Cardiac muscle cell (in vitro differentiated cells and primary cell): ENCODE results near the gene LRRK1. TPM values are rescaled to one million over a fixed set of nuclear protein-coding genes. Genes with fewer than 3 reads are reported as not detected.

Experiments
- DNase-seq, 2 donors: peaks; one replicate each; pipeline versions ENCODE4 v3.0.0 to v3.0.0-alpha.2; 2010 to 2017; ENCODE audit warnings: low read depth in 1 of 2, low spot score in 1 of 2
- H3K27ac ChIP-seq: fragments of 200-600 bp; sonication (generic); 2 replicates; pipeline ENCODE4 v1.5.1; 2016
- H3K27me3 ChIP-seq: fragments of 200-600 bp; sonication (generic); 2 replicates; pipeline ENCODE4 v1.6.0; 2016; ENCODE audit warnings: control low read depth
- H3K36me3 ChIP-seq: fragments of 200-600 bp; sonication (generic); 2 replicates; pipeline ENCODE4 v1.5.1; 2016; ENCODE audit warnings: control low read depth
- H3K4me1 ChIP-seq: fragments of 200-600 bp; sonication (generic); 2 replicates; pipeline ENCODE4 v1.8.1; 2017; ENCODE audit warnings: low read depth, mild to moderate bottlenecking, mixed run types
- H3K4me3 ChIP-seq: fragments of 200-600 bp; sonication (generic); 2 replicates; pipeline ENCODE4 v1.5.1; 2016; ENCODE audit warnings: mild to moderate bottlenecking
- H3K9me3 ChIP-seq: fragments of 200-600 bp; sonication (generic); 2 replicates; pipeline ENCODE4 v1.5.1; 2017; ENCODE audit warnings: low read depth, mild to moderate bottlenecking, control low read depth
- polyA plus RNA-seq: library from polyadenylated mRNA; unstranded; fragments of >200 nt; fragmentation: Nextera tagmentation; extraction: Ambion mirVana; gene quantifications from 2 replicates; pipeline ENCODE4 v1.2.1, GENCODE V29; 2016
- total RNA-seq: library from RNA; depleted of rRNA; stranded (reverse); fragments of >200 nt; gene quantifications from 2 replicates; pipeline ENCODE4 v1.2.3, GENCODE V29; 2016
- TF ChIP-seq, protein P1 (sequence below): IDR thresholded peaks from 2 replicates; pipeline ENCODE4 v1.5.1; 2012; ENCODE audit warnings: low read depth, mild to moderate bottlenecking, low read length

Gene LRRK1
- total and polyA plus RNA-seq, 2 experiments from 2014 or later, result 0.12 to 1.0 TPM

DNA sequence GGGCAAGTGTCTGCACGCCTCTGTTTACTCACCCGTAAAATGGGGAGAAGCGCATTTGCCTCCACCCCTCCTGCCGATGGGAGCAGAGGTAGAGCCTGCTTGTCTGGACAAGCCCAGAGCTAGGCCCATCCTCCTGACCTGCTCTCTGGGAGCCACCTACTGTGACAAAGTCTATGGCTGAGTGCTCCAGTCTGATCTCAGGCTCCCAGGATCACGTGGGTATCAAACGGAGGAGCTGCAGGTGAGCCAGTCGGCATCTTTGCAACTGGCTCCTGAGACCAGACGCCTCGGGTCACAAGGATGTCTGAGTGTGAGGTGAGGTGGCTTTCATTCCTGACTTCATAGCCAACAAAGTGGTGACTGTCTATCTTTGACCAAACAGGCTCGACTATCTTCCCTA lies 41.6 kb upstream of the LRRK1 start:
- H3K9me3 ChIP-seq, result no peaks in the 10 kb centered on the region
- TF ChIP-seq, protein P1, sequence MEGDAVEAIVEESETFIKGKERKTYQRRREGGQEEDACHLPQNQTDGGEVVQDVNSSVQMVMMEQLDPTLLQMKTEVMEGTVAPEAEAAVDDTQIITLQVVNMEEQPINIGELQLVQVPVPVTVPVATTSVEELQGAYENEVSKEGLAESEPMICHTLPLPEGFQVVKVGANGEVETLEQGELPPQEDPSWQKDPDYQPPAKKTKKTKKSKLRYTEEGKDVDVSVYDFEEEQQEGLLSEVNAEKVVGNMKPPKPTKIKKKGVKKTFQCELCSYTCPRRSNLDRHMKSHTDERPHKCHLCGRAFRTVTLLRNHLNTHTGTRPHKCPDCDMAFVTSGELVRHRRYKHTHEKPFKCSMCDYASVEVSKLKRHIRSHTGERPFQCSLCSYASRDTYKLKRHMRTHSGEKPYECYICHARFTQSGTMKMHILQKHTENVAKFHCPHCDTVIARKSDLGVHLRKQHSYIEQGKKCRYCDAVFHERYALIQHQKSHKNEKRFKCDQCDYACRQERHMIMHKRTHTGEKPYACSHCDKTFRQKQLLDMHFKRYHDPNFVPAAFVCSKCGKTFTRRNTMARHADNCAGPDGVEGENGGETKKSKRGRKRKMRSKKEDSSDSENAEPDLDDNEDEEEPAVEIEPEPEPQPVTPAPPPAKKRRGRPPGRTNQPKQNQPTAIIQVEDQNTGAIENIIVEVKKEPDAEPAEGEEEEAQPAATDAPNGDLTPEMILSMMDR, result no peak

DNA sequence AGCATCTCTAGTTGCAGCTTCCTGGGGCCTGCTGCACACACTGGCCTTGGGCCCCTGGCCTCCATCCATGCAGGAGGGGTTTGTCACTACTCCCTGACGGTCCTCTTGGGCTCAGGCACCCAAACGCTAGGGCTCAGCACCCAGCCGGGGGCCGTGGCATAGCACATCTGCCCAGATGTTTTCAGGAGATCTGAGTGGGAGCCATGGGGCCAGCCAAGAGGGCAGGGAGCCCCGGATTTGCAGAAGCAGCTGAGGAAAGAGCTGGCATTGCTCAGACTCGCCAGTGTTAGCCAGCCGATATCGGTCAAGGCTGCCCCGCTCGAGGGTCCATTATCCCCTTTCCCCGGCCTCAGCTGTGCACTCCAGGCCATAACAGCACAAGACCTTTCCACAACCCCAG lies 41.0 kb upstream of the LRRK1 start:
- H3K36me3 ChIP-seq, result no peaks in the 10 kb centered on the region
- H3K27me3 ChIP-seq, result peaks cover 99% of the 10 kb centered on the region
- DNase-seq, result no peak
- no peak overlapping the region for H3K4me3 ChIP-seq
- no peaks in the 10 kb centered on the region for H3K4me1 ChIP-seq
- no peaks in the 10 kb centered on the region for H3K9me3 ChIP-seq
- TF ChIP-seq, protein P1, result no peak
- no peak overlapping the region for H3K27ac ChIP-seq

More for the DNA sequence above, 41.6 kb upstream of the LRRK1 start:
- no peaks in the 10 kb centered on the region for H3K4me1 ChIP-seq
- no peak for DNase-seq
- H3K36me3 ChIP-seq, result no peaks in the 10 kb centered on the region
- H3K27ac ChIP-seq, result no peak overlapping the region
- peaks cover 93% of the 10 kb centered on the region for H3K27me3 ChIP-seq
- H3K4me3 ChIP-seq, result no peak overlapping the region

DNA sequence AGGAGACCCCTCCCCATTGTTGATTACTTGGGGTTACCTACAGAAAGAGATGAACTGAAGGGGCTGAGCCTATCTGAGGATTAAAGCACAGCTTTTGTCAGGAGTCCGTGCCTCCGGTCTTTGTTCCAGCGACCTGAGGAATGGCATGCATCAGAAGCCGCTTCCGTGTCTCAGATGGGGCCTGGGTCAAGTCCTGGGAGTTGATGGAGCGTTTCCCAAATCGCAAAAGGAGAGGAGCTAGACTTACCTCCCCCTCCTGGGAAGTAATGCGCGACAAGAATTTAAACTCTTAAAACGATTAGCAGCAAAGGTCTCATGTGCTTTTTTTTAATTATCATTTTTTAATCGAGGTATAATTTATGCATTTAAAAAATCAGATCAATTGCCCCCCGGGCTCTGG lies 40.5 kb upstream of the LRRK1 start:
- no peak for DNase-seq
- peaks cover 100% of the 10 kb centered on the region for H3K27me3 ChIP-seq
- H3K36me3 ChIP-seq, result no peaks in the 10 kb centered on the region
- H3K9me3 ChIP-seq, result no peaks in the 10 kb centered on the region
- no peaks in the 10 kb centered on the region for H3K4me1 ChIP-seq
- peak overlapping the region; percentile 33 for H3K4me3 ChIP-seq
- H3K27ac ChIP-seq, result no peak overlapping the region
- TF ChIP-seq, protein P1, result no peak

DNA sequence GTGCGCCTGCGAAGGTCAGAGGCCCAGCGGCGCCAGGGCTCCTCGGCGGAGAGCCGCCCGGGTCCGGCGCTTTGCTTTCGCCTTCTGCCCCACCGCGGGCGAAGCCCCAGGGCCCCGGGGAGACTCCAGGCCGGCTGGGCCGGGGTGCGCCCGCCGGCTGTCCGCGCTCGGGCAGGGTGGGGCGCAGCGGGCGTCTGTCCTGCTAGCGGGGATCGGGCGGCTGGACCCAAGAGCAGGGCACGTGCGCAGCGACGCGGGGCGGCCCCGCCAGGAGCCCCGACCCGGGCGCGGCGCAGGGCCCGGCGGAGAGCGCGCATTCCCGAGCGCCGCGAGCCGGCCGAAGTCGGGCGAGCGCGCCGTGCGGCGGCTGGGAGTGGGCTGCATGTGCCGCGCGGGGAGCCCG lies 40.1 kb upstream of the LRRK1 start:
- Histone ChIP-seq H3K4me3 (peak overlapping the region; percentile 33), H3K27ac (no peak overlapping the region), H3K27me3 (peaks cover 100% of the 10 kb centered on the region), H3K4me1 (no peaks in the 10 kb centered on the region), H3K9me3 (no peaks in the 10 kb centered on the region), H3K36me3 (no peaks in the 10 kb centered on the region)
- TF ChIP-seq, protein P1, result no peak
- peak; percentile 37 to 42 for DNase-seq

DNA sequence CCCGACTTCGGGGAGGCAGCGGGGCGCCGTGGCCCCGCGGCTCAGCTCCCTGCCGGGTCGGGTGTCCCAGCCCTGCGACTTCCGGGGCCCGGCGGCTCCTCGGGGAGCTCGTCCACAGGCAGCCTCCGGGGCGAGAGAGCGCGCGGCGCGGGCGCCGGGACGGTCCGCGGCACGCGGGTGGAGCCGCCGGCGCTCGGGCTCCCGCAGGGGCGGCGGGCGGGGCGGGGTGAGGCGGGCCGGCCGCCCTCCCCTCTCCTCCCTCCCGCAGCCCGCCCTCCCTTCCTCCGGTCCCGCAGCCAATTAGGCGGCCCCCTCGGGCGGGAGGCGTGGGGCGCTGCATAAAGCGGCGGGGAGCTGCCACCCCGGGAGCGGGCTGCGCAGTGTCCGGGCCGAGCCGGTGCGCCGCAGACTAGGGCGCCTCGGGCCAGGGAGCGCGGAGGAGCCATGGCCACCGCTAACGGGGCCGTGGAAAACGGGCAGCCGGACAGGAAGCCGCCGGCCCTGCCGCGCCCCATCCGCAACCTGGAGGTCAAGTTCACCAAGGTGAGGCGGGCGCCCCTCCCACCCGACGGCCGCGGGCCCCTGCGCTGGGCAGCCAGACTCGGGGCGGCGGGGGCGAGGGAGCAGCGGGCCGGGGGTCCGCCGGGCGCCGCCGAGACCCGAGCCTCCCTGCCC lies 39.6 kb upstream of the LRRK1 start, which contains the start of gene ALDH1A3:
Gene ALDH1A3 (plus strand): TSS at position 368 of the 675 bp plus-strand sequence. CDS start 77 bp downstream, at position 445.
- Histone ChIP-seq H3K4me1 (no peaks in the 10 kb centered on the region), H3K9me3 (no peaks in the 10 kb centered on the region), H3K27ac (no peak within 1 kb of the TSS), H3K4me3 (peak within 1 kb of the TSS; percentile 33), H3K27me3 (peaks cover 100% of the 10 kb centered on the region), H3K36me3 (no peaks in the 10 kb centered on the region)
- peak; percentile 25 to 80 for DNase-seq
- TF ChIP-seq, protein P1, result no peak
